SK-N-MC (cell line): Measurements from ENCODE around the gene ZNF260.

Source experiments
- DNase-seq: peaks from one replicate; pipeline ENCODE4 v3.0.0-alpha.2; 2011; ENCODE audit warnings: low read depth, low spot score
- H3K27ac ChIP-seq: fragments of 200-600 bp; sonication (generic); 2 replicates; pipeline ENCODE4 v1.5.1; 2016; ENCODE audit warnings: mixed run types
- H3K36me3 ChIP-seq: fragments of 200-600 bp; sonication (generic); 2 replicates; pipeline ENCODE4 v1.6.1; 2017; ENCODE audit warnings: antibody characterized with exemption, low read length, mixed read lengths; ENCODE audit not compliant: insufficient read depth
- H3K4me3 ChIP-seq: fragments of 200-600 bp; sonication (generic); 2 replicates; pipeline ENCODE4 v1.5.1; 2016
- H3K9ac ChIP-seq: fragments of 200-600 bp; sonication (generic); 2 replicates; pipeline ENCODE4 v1.8.0; 2017; ENCODE audit warnings: mixed run types, mixed read lengths; ENCODE audit not compliant: insufficient read length
- H3K9me3 ChIP-seq: fragments of 200-600 bp; sonication (generic); 2 replicates; pipeline ENCODE4 v1.6.1; 2017; ENCODE audit warnings: low read depth, mild to moderate bottlenecking, antibody characterized with exemption, low read length, moderate library complexity, mixed read lengths
- EZH2 ChIP-seq: fragments of 200-600 bp; sonication (generic); IDR thresholded peaks from one replicate; pipeline ENCODE4 v1.6.1; 2017; ENCODE audit warnings: antibody characterized with exemption
- FOXP2 ChIP-seq: optimal IDR thresholded peaks from 2 replicates; pipeline ENCODE3; 2011; ENCODE audit warnings: mild to moderate bottlenecking, moderate library complexity; ENCODE audit not compliant: insufficient read depth; ENCODE audit errors: extremely low read length, control extremely low read depth
- POLR2AphosphoS5 ChIP-seq: IDR thresholded peaks from 2 replicates; pipeline ENCODE4 v1.6.1; 2012; ENCODE audit warnings: mild to moderate bottlenecking, low read depth, low read length, borderline replicate concordance

The ZNF260 gene

GRCh38 chr19:36483653-36484052, 44.4 kb downstream of the ZNF260 start:
- no peak for DNase-seq
- Histone ChIP-seq H3K9ac (no peak overlapping the region), H3K36me3 (peaks cover 3% of the 10 kb centered on the region; the same call in 1 of the 2 replicates), H3K9me3 (peaks cover 5% of the 10 kb centered on the region; the same call in 1 of the 2 replicates), H3K4me3 (no peak overlapping the region), H3K27ac (no peak overlapping the region)
- TF ChIP-seq EZH2 (no peak), FOXP2 (no peak), POLR2AphosphoS5 (no peak)

DNA sequence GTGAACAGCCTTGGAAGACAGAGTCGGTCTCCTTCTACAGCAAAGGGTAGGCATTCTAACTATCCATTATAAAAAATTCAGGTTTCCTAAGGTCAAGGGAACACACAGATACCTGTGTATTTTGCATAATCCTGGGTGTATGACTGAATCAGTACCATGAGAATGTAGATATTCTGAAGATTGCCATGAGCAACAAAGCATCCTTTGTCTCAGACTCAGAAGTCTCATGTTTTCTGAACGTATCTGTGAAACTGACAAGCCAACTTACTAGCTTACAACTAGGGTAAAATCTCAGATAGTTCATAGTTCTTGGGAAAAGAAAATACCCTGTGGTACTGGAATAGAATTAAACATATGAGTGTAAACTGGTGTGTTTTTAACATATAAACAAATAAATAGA, 45.2 kb downstream of the ZNF260 start:
- Histone ChIP-seq H3K9ac (no peak overlapping the region), H3K27ac (no peak overlapping the region), H3K9me3 (peaks cover 9% of the 10 kb centered on the region; the same call in 1 of the 2 replicates), H3K36me3 (peaks cover 3% of the 10 kb centered on the region; the same call in 1 of the 2 replicates), H3K4me3 (no peak overlapping the region)
- TF ChIP-seq POLR2AphosphoS5 (no peak), FOXP2 (no peak), EZH2 (no peak)
- DNase-seq = no peak
